ENCODE results near the gene MATN1.

Gene MATN1

GRCh38 chr1:30757352-30758120 lies 34.2 kb upstream of the MATN1 start, which contains the start of gene LAPTM5:
TSS of gene LAPTM5 (minus strand) at chr1:30757774. CDS start at chr1:30757745, 29 bp downstream.
- DNase-seq, result peak; percentile 54 to 64

GRCh38 chr1:30756545-30757351 lies 33.4 kb upstream of the MATN1 start:
- peak; percentile 99 for DNase-seq

DNA sequence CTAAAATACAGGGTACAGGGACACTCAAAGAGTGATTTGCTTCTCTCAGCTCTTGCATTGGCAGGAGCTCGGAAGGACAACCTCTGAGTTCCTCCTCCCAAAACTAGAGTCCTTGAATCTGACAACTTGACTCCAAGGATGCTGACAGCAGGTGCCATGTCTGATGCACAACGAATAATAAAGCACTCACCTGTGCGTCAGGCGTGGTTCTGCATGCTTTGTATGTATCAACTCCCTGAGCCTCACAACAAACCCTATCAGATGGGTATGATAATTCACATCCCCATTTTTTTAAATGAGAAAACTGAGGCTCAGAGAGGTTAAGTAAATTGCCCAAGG lies 32.8 kb upstream of the MATN1 start:
- DNase-seq, result no peak

GRCh38 chr1:30755746-30756145 lies 32.4 kb upstream of the MATN1 start:
- no peak for DNase-seq

DNA sequence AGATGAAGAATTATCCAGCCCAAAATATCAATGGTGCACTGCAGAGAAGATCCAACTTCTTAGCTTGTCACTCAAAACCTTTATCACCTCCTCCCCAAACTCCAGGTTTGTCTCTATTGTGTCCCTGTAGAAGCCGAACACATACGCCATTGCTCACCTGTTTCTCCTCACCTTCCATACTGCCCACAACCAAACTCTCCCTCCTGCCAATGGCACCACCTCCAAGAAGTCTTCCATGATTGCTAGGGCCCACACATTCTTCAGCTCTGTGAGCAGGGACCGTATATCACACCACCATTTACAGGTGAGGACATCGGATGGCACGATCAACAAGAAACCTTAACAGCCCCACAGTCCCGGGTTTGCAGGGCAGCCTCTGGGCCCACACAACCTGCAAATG lies 31.9 kb upstream of the MATN1 start:
- no peak for DNase-seq

- DNase-seq, result peak; percentile 36 to 46
Observed at GRCh38 chr1:30754684-30755171, 31.3 kb upstream of the MATN1 start.

DNA sequence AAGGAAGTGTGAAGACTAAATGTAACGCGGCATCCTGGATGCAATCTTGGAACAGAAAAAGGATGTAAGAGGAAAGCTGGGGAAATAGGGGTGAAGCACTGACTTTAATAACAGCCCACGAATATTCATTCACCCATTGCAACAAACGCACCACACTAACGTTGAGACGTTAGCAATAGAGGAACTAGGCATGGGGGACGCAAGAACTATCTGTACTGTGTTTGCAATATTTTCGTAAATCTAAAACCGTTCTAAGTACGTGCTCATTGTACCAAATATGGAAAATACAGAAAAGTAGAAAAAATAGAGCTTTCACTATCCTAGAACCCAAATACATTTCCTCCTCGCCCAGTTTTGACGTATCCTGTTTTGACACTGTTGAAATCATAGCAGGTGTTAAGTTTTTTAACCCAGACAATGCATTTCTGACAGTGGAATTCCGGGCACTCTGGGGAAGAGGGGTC lies 30.3 kb upstream of the MATN1 start:
- peak; percentile 81 to 85 for DNase-seq

DNA sequence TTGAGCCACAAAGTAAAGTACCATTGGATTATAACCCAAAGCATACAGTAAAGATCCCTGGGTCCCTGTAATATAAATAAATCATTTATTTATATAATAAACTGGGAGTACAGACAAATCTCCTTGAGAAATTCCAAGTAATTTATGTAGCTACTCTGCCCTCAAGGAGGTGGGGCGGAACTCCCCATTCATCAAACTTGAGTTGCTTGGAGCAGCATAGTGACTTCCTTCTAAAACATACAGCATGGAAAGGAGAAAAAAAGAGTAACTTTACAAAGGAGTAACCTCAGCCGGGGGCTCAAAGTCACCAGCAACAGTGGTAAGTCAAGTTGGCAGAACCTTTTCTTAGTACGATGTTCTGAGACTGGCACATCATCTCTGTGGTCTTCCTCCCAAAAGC lies 29.7 kb upstream of the MATN1 start:
- no peak for DNase-seq

DNA sequence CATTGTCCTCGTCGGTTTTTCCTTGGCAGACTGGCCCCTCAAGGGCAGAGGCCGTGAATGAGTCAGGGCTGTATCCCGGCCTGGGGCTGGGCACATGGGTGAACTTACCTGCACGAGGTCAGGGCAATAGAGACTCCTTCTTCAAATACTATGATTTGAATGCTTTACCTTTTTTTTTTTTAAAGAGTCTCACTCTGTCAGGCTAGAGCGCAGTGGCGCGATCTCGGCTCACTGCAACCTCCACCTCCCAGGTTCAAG lies 29.2 kb upstream of the MATN1 start:
- no peak for DNase-seq

GRCh38 chr1:30751830-30752650 lies 28.7 kb upstream of the MATN1 start:
- no peak for DNase-seq

GRCh38 chr1:30750731-30751291 lies 27.4 kb upstream of the MATN1 start:
- DNase-seq, result no peak

DNA sequence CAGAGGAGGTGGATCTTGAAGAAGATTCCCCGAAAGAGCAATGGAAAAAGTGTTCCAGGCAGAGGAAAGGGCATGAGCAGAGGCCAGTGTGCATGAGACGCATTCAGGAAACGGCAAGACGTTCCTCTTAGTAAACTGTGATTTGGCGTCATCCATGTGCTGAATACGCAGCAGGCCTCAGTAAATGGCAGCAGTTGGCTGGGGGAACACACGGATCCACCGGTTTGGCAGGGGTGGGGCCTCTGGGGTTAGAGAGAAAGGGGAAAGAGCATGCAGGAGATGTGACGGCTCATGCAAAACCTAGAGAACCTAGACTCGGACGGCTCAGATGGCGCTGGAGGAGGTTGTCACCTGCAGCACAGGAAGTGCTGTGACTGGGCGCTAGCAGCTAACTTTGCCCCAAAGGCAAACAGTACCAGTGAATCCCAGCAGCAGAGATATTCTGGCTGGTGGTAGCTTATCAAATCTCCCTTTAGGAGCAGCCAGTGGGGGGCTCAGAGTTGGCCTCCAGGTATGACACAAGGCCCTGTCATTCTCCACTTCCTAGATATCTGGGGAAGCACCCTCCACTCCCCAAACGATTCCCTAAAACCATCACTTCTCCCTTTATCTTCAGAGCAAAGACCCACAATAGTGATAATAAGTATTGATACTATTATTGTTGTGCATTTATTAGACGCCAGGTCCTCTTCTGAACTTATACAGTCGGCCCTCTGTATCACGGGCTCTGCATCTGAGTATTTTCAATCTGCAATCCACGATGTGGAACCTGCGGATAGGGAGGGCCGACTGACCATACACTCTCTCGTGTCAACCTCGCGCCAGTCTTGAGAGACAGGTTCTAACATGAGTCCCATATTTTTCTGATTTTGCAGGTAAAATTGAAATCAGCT lies 26.6 kb upstream of the MATN1 start:
- no peak for DNase-seq

DNA sequence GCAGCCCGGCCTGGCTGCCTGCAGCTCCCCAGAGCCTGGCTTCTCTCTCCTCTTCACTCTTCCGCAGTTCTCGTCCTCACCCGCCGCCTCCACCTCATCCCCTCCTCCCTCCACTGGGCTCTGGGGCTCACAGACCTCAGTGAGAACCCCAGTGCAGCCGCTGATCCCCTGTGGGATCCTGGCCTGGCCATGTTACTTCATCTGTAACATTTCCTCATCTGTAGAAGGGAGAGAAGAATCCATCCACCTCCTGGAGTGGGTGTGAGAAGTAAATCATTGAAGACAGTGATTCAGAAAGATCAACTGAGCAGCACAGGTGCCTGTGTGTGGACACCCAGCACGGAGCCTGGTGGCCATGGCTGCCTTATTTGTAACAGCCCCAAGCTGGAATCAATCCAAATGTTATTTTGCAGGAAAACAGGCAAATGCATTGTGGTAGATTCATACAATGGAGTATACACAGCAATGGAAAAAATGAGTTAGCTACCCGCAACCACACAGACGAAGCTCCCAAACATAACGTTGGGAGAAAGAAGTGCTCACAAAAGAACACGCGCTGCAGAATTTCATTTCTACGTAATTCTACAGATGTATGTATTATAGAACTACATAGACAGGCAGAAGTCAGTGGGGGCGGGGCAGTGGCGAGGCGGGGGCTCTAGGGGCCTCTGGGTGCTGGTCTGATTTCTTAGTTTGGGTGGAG lies 25.5 kb upstream of the MATN1 start:
- DNase-seq, result no peak

DNA sequence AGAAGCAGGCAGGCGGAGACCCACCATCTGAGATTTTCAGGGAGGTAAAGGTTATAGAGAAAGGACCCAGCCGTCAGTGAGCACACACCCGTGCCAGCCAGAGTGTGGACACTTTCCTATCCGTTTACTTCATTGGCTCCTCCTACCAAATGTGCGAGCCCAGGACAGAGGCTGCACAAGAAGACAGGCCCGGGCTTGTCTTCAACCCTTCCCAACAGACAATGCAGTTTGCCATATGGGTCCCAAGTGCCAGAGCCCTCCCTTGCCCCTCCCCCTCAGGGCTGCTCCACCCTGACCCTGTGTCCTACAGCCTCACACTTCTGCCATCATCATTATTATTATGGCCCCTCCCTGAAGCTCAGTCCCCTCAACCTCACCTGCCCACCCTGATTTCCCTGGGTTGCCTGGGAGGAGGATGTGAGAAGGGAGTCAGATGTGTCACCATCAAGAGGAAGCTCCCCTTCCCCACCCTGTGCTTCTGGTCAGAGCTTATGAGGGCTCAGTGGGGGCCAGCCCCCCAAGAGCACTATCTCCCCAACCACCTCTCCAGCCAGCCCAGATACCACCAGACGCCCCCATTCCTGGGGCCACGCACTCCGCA lies 24.8 kb upstream of the MATN1 start:
- DNase-seq, result no peak

GRCh38 chr1:30747033-30748008 lies 23.9 kb upstream of the MATN1 start:
- no peak for DNase-seq

DNA sequence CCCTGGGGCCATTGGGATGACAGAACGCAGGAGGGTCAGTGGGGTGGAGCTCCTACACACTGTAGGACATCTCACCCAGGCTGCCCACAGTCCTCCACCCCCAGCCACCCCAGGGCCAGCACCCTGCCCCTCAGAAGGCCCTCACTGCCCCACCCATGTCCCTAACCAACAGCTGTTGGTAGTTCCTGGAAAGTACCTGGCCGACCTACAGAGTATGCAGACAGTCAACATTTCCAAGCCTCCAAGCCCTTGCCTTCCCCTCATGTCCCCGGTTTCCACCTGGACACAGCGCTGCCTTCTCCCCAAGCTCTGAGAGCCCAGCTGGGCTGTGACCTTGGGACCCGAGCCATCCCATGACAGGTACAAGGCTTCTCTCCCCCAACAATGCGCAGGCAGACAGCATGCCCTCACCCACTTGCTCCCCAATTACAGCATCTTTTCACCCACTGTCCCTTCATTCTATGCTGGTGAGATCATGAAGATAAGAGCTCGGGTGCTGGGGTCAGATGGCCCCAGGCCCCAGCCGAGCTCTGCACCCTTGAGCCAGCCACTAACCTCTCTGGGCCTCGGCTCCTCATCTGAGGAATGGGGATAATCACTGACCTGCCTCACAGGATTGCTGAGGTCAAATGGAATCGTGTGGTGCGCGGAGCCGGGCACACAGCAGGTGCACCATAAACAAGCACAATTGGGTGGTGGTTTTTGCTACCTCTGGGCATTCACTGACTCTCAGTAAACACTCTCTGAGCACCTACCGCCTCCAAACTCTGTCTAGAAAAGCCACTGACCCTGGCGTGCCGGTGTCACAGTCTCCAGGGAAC lies 23.0 kb upstream of the MATN1 start:
- no peak for DNase-seq

GRCh38 chr1:30745834-30746208 lies 22.4 kb upstream of the MATN1 start:
- no peak for DNase-seq

DNA sequence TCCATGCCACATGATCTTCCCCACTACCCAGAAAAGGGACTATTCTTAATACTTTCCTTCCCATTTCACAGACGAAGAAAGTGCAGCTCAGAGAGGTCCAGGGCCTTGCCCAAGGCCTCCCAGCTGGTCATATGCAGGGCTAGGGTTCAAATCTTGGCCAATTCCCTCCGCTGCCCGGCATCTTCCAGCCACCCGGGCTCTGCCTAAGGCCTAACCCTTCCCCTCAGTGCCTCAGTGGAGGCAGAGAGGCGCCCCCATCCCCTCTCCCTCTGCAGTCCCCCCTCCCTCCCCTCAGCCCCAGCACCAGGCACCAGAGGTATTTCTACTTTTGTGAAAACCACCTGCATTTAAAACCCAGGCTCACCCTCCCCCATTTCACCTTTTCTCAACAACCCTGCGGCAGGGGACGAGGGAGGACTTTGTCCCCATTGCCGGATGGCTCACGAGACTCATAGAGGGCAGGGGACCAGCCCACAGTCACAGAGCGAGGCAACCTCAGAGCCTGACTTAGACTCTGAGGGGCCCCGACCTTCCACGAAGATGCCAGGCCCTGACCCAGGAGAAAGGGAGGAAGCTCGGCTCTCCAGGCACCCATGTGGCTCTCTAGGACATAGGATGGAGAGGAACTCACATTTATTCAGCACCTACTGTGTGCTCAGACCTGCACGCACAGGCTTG lies 21.9 kb upstream of the MATN1 start:
- no peak for DNase-seq
